Vagina (tissue), 2 donors: ENCODE data around the gene OTOGL.

Experiments used
- POLR2A ChIP-seq, 2 donors: fragments of 450-650 bp; IDR thresholded peaks; one replicate each; pipeline ENCODE4 v1.6.1; 2017; ENCODE audit warnings: antibody characterized with exemption in 2 of 2, mild to moderate bottlenecking in 2 of 2, moderate library complexity in 2 of 2
- POLR2AphosphoS5 ChIP-seq, 2 donors: sonication (generic); formaldehyde crosslinking; IDR thresholded peaks; one replicate each; pipeline ENCODE4 v1.9.0; 2017; ENCODE audit warnings: antibody characterized with exemption in 2 of 2, mild to moderate bottlenecking in 2 of 2, low read depth in 1 of 2; ENCODE audit not compliant: insufficient read depth in 1 of 2
- TF ChIP-seq, protein P1 (sequence below), 3 experiments: fragments of 450-650 bp in 2 of 3; fragments of 200-600 bp in 1 of 3; sonication (generic) in 1 of 3; IDR thresholded peaks; one replicate each; pipeline ENCODE4 v1.5.1; 2017 to 2019; ENCODE audit warnings: antibody characterized with exemption in 3 of 3, mild to moderate bottlenecking in 2 of 3, moderate library complexity in 2 of 3

DNA sequence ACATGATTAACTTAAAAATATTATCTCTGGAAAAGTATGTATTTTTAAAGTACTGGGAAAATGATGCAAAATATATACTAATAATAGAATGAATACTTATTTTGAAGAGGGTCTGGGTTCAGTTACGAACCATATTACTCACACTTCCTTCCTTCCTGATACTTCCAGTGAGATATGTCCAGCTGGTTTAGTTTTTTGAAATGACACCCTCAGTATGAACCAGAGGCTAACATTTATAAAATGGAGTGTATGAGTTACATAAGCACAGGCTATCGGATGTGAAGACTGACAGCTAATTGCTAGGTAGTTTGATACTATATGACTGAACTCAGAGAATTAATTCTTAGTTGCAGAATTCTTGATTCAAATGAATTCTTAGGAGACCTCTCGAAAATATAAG, 122.9 kb downstream of the OTOGL start:
- TF ChIP-seq, protein P1, sequence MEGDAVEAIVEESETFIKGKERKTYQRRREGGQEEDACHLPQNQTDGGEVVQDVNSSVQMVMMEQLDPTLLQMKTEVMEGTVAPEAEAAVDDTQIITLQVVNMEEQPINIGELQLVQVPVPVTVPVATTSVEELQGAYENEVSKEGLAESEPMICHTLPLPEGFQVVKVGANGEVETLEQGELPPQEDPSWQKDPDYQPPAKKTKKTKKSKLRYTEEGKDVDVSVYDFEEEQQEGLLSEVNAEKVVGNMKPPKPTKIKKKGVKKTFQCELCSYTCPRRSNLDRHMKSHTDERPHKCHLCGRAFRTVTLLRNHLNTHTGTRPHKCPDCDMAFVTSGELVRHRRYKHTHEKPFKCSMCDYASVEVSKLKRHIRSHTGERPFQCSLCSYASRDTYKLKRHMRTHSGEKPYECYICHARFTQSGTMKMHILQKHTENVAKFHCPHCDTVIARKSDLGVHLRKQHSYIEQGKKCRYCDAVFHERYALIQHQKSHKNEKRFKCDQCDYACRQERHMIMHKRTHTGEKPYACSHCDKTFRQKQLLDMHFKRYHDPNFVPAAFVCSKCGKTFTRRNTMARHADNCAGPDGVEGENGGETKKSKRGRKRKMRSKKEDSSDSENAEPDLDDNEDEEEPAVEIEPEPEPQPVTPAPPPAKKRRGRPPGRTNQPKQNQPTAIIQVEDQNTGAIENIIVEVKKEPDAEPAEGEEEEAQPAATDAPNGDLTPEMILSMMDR (IDR thresholded peaks at IDR 0.05) = no peak
- TF ChIP-seq POLR2A (IDR thresholded peaks at IDR 0.05) (no peak), POLR2AphosphoS5 (IDR thresholded peaks at IDR 0.05; ENCODE audit: insufficient read depth in 1 of 2, low read depth in 1 of 2) (no peak)
